Measurements from ENCODE around the gene ITPRIPL2. TPM values are rescaled to one million over a fixed set of nuclear protein-coding genes. Genes with fewer than 3 reads are reported as not detected.

ITPRIPL2 gene
- total RNA-seq, 1 experiment from 2014 or later = 13.8 TPM

DNA sequence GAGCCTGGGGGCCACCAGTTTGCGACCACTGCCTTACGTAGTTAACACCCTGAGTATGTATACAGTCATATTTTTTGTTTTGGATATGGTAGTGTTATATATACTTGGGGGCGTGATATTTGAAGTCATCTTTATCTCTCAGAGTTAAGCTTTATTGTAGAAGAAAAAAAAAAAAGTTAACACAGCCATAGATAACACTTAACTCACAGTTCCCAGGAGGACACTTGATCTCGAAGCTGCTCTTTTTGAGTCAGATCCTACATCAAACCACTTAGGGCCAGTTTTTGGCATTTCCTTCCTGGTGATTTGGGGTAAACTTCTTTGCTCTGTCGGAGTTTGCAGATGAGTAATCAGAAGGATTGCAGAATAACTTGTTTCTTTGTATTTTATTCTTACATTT, 5.8 kb downstream of the ITPRIPL2 start:
- peak; percentile 77 for DNase-seq (ENCODE audit: low read depth)

DNA sequence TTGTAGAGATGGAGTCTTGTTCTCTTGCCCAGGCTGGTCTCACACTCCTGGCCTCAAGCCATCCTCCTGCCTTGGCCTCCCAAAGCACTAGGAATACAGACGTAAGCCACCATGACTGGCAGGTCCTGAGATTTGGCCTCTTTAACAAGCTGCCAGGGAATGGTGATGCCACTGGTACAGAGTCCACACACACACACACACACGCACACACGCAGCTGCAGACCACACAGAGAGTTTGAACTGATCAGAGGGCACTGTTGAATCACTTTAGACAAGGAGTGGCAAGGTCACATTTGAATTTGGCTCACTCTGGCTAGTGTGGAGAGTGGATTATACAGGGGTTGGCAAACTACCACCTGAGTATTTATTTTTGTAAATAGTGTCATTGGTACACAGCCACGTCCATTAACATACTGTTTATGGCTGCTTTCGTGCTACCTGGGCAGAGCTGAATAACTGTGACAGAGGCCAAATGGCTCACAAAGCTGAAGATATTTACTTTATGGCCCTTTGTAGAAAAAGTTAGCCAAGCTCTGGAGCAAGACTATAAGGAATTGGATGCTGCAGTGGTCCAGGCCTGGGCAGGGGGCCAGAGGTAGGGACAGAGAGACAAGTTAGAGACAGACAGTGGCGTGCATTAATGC, 9.9 kb downstream of the ITPRIPL2 start:
- peak; percentile 71 for DNase-seq (ENCODE audit: low read depth)

DNA sequence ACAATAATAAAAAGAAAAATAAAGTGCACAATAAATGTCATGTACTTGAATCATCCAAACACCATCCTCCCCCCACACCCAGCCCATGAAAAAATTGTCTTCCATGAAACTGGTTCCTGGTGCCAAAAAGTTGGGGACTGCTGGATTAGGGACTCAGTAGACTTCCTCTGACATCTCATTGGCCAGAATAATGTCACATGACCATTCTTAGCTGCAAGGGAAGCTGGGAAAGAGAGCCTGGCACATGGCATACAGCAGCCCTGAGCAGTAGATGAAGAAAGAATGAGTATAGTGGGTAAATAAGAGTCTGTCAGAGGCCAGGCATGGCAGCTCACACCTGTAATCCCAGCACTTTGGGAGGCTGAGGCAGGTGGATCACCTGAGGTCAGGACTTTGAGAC, 12.5 kb downstream of the ITPRIPL2 start:
- no peak for DNase-seq (ENCODE audit: low read depth)

DNA sequence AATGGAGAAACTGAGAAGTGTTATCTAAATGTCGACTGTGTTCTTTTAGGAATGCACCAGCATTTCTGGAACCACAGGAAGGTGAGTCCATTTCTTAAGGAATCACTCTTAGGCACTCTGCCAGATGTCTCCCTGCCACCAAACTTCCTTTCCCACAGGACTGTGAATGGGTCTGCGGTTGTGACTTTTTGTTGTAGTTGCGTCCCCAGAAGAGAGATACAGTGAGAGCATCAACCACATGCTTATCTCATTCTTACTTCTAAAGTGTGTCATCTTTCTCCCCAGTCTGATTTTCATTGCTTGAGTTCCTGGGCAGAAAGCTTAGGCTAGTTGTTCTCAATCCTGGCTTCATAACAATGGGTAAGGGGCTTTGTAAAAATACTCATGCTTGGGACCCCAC, 13.4 kb downstream of the ITPRIPL2 start:
- DNase-seq (ENCODE audit: low read depth) = no peak

DNA sequence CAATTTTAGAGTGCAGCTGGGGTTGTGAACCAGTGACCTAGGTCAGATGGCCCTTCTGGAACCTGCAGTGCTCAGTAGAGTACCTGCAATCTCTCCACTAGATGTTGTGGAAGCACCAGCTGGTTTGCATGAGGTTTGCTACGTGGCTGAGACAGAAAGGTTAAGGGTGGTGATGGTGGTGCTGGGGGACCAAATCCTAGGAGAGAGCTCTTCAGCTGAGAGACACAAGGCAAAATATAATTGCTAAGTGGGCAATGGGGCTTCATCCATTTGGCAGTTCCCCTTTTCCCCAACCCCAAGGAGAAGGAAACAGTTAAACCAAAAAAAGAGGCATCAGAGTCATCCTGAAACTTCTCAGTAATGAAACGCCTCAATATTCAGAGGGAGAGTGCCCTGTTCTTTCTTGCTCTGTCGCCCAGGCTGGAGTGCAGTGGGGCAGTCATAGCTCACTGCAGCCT, 13.9 kb downstream of the ITPRIPL2 start:
- DNase-seq (ENCODE audit: low read depth) = no peak

DNA sequence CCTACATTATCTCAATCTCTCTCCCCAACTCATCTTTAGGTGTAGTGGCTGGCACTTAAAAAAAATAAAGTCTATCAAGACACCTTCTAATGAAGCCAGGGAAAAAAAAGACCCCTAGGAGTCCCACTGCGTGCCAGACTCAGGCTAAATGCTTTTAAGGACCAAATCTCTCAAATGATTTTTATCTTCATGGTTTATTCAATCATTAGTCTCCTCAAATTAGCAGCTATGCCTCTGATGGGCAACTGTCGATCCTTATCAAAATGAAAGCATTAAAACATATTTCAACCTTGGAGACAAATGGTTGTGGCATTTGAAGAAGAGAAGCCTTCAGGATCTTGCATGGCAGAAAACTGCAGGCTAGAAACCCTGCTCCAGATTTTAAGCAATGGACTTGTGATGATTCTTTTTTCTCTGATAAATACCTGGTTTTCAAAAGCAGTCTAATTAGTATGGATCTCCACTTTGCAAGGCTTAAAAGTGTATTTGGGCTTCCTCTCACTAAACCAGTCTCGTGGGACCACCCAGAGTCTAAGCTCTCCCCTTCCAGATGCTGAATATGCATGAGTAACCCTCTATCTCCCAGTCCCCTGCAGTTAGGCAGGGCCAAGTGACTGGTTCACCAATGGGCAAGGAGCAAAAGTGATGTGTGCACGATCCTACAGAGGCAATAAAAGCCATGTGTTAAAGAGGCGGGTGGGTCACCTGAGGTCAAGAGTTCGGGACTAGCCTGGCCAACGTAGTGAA, 14.9 kb downstream of the ITPRIPL2 start:
- no peak for DNase-seq (ENCODE audit: low read depth)

DNA sequence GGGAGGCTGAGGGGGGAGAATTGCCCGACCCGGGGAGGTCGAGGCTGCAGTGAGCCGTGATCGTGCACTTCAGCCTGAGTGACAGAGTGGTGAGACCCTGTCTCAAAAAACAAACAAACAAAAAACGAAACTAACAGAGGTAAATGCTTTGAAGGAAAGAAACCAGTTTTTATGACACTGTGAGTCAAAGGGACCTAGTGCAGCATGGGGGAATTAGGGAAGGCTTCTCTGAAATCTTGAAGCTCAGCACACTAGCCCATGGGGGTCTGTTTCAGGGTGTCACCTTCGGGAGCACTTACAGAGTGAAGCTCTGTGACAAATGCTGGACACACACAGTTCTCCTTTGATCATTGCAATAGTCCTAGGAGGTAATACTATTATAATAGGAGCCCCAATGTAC, 16.6 kb downstream of the ITPRIPL2 start:
- DNase-seq (ENCODE audit: low read depth) = peak; percentile 20

DNA sequence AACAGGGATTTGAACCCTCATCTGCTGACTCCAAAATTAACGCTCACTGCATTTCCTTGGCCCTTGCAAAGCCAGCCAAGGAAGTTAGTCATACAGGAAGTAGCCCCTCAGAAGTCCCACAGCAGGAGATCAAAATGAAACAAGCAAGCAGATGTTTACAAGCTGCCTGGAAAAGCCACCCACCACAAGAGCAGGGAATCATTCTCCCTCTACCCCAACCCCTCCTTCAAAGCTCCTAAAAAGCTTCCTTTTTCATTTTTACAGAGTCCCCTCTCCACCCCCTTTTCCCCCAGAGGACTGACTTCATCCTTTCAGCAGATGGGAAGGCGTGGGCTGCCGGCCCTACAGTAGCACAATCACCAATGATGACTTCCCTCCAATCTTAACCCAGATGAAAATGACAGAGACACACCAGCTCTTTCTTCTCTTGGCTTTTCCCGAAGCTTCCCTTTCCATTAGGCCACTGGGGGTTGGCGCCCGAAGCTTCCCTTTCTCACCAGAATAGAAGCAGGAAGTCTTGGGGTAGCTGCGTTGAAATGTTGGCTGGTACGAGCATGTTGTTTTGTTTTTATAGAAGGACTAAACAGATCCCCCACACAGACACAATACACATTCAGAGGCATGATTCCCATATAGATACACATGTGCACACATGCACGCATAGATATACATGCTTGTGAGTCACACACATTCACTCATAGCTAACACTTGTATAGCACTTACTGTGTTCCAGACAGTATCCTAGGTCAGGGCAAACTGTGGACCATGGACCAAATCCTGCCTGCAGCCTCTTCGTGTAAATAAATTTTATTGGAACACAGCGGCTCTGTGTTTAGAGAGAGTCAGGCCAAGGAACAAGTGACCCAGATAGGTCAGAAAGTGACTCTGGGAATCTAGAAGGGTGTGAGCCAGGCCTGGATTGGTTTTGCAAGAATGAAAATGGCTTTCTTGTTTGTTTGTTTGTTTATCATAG, 17.4 kb downstream of the ITPRIPL2 start:
- DNase-seq (ENCODE audit: low read depth) = peak; percentile 80

DNA sequence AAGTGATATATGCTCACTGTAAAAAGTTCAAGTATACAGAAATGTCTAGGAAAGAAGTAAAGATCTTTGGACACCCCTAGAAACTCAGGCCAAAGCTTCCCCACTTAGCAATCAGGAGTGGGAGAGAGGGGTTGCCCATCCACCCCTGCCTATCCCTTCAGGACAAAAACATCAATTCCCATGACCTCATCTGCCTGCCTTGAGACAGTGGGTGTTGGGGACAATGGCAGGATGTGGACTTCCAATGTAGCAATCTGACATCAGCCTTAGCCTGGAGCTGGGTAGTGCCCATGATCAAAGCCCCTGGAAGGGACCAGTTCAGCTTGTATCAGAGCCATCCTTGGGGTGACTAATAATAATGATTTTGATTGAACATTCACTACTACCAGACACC, 18.1 kb downstream of the ITPRIPL2 start:
- peak; percentile 51 for DNase-seq (ENCODE audit: low read depth)

DNA sequence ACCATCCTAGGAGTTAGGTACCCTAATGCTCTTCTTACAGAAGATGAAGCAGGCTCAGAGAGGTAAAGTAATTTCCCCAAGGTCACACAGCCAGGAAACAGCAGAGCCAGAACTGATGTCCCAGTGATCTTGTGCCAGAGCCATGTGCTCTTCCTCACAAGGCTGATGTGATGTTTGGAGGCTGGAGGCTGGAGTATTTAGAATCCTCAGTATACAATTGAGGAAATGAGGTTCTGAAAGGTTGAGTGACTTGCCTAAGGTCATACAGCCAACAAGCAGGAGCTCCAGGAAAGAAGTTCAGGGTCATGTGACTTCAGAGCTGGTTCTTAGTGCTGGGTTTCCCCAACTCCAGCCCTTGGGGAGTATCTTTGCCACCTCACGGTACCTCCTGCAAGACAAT, 18.5 kb downstream of the ITPRIPL2 start:
- no peak for DNase-seq (ENCODE audit: low read depth)

DNA sequence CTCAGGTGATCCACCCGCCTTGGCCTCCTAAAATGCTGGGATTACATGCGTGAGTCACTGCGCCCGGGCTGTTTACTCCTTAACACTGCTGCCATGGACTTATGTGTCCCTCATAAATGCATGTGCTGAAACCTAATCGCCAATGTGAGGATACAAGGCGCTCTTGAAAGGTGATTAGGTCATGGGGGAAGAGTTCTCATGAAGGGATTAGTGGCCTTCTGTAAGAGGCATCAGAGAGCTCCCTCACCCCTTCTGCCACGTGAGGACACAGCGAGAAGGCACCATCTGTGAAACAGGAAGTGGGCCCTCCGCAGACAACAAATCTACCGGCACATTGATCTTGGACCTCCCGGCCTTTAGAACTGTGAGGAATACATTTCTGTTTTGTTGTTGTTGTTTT, 19.1 kb downstream of the ITPRIPL2 start:
- DNase-seq (ENCODE audit: low read depth) = peak; percentile 21

DNA sequence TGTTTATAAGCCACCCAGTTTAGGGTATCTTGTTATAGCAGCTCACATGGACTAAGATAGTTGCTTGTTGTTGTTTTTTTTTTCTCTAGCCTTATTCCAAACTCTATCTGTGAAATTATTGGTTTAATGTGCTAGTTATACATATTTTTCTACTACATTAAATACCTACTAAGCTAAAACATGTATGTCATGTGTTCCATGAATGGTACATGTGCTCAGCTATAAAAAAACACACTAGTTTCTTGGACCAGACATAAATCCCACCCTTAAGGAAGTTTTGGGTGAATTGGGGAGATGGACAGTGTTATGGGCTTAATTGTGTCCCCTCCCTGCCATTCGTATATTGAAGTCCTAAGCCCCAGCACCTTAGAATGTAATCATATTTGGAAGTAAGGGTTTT, 19.8 kb downstream of the ITPRIPL2 start:
- DNase-seq (ENCODE audit: low read depth) = no peak

DNA sequence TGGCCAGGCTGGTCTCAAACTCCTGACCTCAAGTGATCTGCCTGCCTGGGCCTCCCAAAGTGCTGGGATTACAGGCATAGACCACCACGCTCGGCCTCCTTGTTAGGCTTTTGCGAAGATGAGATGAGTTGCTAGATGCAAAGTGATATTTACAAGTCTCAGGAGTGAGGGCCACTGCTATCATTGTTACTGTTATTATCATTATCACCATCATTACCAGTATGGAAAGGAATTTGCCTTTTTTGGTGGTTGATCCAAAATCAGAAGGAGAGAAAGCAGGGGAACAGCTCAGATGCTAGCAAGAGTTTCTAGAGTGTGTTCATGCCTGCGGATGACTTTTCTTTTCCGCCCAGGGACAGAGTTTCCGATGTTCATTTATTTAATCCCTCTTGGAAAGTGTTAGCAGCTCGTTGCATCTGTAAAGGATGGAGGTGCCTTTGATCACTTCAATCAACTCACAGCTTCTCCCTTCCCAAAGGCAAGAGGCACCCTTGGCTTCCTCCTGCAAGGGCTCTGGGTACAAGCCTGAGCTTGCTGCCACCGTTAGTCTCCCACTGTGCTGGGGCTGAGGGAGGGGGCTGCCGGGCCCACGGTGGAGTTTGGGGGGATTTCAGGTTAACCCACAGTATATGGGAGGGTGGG, 21.6 kb downstream of the ITPRIPL2 start:
- no peak for DNase-seq (ENCODE audit: low read depth)

DNA sequence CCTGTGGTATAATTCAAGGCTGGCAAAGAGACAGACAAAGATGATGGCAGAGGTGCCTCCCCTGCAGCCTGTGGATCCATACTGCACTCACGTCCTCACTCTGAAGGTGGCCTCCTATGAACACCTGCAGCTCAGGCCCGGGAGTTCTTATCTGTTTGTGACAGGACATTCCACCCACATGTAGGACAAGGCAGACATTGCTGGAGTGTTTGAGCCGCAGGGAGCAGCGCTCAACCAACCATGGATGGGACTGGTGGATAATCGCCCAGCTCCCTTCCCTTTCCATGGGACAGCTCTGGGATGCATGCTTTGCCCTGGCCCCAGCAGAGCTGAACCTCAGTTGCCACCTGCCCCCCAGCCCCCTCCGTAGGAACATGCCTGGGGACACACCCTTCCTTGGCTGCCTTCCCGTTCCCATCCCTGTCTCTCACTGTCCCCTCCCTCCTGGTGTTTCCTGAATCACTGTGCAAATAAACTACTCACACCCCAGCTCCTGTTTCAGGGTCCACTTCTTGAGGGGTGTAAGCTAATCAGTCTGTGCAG, 22.2 kb downstream of the ITPRIPL2 start:
- DNase-seq (ENCODE audit: low read depth) = peak; percentile 46

DNA sequence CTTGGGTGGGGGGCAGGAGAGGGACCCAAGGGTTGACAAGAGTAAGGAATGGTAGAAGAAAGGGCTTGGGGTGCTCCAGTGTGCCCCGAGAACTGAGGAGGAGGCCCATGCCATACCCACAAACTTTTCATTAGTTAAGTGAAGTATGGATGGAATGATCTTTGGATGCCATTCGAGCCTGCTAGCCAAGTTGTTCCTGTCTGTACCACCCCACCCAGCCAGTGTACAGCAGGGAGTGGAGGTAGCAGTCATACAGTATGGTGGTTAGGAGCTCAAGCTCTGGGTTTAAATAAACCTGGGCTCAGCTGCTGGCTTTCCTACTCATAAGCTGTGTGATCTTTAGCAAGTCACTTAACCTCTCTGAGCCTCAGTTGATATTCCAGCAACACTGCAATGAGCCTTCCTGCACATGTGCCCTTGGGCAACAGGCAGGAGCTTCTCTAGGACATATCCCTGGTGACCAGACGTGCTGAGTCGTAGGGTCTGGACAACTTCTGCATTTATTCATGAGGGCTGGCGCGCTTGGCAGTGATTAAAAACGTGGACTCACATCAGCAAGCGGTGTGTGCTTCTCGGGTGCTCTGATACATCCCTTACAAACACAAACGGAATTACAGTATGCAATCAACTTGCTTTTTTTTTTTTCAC, 22.9 kb downstream of the ITPRIPL2 start:
- peak; percentile 56 for DNase-seq (ENCODE audit: low read depth)

DNA sequence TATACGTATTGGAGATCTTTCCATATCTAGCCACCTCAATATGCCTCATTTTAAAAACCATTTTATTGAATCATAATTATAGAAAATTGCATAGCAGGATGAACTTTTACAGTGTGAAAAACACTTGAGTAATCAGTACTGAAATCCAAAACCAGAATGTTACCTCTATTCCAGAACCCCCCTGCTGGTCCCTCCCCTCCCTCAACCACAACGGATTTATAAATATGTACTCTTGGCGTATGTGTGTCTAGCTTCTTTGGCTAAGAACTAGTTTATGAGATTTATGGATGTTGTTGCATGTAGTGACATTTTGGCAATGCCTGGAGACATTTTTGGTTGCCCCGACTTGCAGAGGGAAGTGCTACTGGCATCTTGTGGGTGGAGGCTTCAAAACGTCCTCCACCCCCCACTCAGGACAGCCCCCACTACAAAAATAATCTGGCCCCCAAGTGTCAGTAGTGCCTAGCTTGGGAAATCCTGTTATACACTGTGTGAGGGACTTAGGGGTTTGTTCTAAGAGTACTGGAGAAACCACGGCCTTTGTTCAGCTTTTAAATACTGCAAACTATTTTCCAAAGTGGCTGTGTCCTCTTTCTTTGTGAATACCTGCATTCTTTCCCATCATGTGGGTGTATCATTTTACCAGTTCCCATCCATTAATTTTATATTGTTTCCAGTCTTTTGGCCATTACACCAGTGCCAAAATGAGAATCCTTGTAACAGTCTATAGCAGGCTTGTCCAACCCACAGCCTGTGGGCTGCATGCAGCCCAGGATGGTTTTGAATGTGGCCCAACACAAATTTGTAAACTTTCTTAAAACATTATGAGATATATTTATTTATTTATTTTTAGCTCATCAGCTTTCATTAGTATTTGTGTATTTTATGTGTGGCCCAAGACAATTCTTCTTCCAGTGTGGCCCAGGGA, 23.7 kb downstream of the ITPRIPL2 start:
- no peak for DNase-seq (ENCODE audit: low read depth)

DNA sequence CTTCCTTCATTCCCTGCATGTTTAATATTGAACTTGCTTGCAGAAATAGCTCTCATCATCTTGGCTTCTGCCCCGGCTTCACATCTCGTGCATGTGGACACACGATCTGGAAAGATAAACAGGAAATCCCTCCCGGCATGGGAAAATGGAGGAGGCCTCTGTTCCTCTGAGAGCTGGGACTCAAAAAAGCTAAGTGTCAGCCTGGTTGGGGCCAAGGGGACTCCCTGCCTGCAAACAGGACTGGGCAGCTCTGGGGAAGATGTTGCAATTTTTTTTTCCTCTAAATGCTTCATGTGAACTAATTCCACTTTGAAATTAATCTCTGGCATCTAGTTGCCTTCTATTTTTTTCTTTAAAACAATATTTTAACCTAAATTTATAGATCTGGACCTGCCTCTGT, 24.8 kb downstream of the ITPRIPL2 start:
- peak; percentile 84 for DNase-seq (ENCODE audit: low read depth)

DNA sequence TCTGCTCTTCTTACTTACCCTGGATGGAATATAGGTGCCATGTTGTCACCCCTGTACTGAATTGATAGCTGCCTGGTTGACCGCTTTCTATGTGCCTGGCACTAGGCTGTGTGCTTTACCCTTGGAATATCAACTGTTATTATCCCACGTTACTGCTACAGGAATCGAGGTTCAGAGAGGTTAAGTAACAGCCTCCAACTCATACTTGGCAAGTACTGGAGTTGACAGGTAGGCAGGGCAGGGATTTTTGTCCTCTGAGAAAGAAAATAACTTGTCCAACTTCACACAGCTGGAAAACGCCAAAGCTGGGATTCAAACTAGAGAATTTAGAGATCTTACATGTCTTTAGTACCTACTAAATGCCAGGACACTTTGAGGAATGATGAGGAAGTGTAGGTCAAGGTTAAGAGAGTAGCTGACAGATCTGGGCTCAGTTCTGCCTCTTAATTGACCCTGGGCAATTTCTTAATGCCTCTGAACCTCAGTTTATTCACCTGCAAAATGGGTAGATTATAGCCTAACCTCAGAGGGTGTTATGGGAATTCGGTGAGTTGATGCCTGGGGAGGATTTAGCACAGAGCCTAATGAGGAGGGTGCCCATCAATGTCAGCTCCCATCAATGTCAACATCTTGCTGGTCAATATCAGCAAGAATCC, 25.8 kb downstream of the ITPRIPL2 start:
- DNase-seq (ENCODE audit: low read depth) = no peak

DNA sequence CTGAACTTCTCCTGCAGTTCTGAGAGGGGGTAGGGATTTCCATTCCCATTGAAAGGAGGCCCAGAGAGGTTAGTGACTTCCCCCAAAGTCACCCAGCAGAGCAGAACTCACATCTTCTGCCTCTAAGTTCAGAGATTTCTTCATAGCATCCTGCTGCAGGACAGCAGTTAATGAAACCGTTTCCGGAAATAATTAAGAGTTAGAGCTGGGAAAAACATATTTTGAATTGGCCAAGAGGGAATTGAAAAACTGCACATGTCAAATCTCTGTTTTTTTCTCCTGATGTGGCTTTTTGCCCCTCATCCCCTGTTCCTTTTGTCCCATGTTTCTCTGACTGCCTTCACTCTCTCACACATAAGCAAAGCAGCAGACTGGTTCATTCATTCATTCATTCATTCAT, 26.6 kb downstream of the ITPRIPL2 start:
- DNase-seq (ENCODE audit: low read depth) = no peak

All from M059J (cell line).